ENCODE measurements around the gene CEP95.

Gene CEP95

DNA sequence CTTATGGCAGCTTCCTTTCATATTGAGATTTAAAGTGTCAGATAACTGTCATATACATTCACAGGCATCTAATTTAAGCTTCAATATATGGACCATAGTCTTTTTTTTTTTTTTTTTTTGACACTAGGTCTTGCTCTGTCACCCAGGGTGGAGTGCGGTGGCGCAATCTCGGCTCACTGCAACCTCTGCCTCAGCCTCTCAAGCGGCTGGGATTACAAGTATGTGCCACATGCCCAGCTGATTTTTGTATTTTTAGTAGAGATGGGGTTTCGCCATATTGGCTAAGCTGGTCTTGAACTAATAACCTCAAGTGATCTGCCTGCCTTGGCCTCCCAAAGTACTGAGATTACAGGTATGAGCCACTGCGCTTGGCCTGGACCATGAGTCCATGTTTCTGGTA lies 13.6 kb downstream of the CEP95 start:
- H3K4me3 ChIP-seq (ENCODE audit: low read depth, low read length): no peak overlapping the region
- H3K27me3 ChIP-seq (ENCODE audit: control insufficient read depth, insufficient read depth, low read length): no peaks in the 10 kb centered on the region
- H3K9me3 ChIP-seq (ENCODE audit: control insufficient read depth, insufficient read depth, low read depth, low read length): no peaks in the 10 kb centered on the region
- H3K4me1 ChIP-seq (ENCODE audit: control insufficient read depth, insufficient read depth, low read length): no peaks in the 10 kb centered on the region
- H3K27ac ChIP-seq (ENCODE audit: low read depth, low read length): no peak overlapping the region
- no peak overlapping the region for H3K9ac ChIP-seq (ENCODE audit: low read length)
- peaks cover 98% of the 10 kb centered on the region for H3K36me3 ChIP-seq (ENCODE audit: control insufficient read depth, insufficient read depth, low read length)

DNA sequence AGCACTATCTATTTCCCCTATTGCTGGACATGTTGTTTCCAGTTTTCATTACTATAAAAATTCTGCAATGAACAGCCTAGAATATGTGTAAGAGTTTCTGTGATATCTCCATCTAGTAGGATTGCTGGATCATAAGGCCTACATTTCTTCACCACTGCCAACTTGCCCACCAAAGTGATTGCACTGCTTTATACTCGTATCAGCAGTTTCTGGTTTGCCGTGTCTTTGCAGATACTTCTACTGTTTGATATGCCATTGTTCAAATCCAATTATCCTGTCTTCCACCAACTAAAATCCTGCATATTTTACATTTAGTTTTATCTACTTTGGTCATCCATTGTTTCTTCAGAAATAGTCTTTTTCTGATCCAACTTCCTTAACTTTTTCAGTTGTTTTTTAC lies 21.1 kb downstream of the CEP95 start:
- Histone ChIP-seq H3K9me3 (ENCODE audit: control insufficient read depth, insufficient read depth, low read depth, low read length) (no peaks in the 10 kb centered on the region), H3K4me1 (ENCODE audit: control insufficient read depth, insufficient read depth, low read length) (no peaks in the 10 kb centered on the region), H3K9ac (ENCODE audit: low read length) (no peak overlapping the region), H3K27ac (ENCODE audit: low read depth, low read length) (no peak overlapping the region), H3K4me3 (ENCODE audit: low read depth, low read length) (no peak overlapping the region), H3K27me3 (ENCODE audit: control insufficient read depth, insufficient read depth, low read length) (no peaks in the 10 kb centered on the region), H3K36me3 (ENCODE audit: control insufficient read depth, insufficient read depth, low read length) (peaks cover 98% of the 10 kb centered on the region)

DNA sequence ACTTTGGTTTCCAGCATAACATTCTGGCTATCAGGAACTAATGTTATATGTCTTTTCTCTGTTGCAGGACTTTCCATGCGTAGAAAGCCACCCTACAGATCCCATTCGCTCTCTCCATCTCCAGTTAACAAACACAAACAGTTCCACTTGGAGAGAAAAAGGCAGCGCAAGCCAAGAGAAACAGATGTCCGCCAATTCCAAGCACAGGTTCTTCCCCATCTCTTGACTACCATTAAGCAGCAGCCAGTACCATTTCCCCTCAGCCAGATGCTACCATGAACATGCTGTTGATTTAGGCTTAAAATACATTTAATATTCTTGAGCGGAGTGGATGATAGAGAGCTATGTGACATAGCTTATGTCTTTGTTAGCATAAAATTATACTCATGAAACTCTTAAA lies 22.4 kb downstream of the CEP95 start:
- H3K27me3 ChIP-seq (ENCODE audit: control insufficient read depth, insufficient read depth, low read length): no peaks in the 10 kb centered on the region
- H3K27ac ChIP-seq (ENCODE audit: low read depth, low read length): no peak overlapping the region
- no peaks in the 10 kb centered on the region for H3K9me3 ChIP-seq (ENCODE audit: control insufficient read depth, insufficient read depth, low read depth, low read length)
- no peaks in the 10 kb centered on the region for H3K4me1 ChIP-seq (ENCODE audit: control insufficient read depth, insufficient read depth, low read length)
- no peak overlapping the region for H3K4me3 ChIP-seq (ENCODE audit: low read depth, low read length)
- no peak overlapping the region for H3K9ac ChIP-seq (ENCODE audit: low read length)
- H3K36me3 ChIP-seq (ENCODE audit: control insufficient read depth, insufficient read depth, low read length): peaks cover 98% of the 10 kb centered on the region

DNA sequence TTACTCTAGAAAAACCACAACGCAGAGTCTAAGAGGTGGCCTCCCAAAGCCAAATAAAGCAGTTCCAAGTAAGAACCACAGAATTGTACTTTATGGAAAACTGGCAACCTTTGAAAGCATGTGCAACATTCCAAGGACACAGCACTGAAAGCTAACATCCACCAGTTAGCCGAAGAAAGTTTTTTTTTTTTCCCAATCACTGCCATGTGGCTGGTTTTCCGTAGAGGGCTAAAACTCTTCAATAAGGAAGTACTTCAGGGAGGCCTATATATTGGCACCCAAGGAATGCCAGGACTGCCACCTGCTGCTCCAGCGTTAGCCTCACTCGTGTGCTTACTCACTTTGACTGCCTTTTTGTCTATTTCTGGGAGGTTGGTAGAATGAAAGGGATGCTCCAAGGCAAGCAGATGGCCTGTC lies 25.2 kb downstream of the CEP95 start:
- Histone ChIP-seq H3K9ac (ENCODE audit: low read length) (no peak overlapping the region), H3K4me3 (ENCODE audit: low read depth, low read length) (no peak overlapping the region), H3K27ac (ENCODE audit: low read depth, low read length) (no peak overlapping the region), H3K36me3 (ENCODE audit: control insufficient read depth, insufficient read depth, low read length) (peaks cover 99% of the 10 kb centered on the region), H3K4me1 (ENCODE audit: control insufficient read depth, insufficient read depth, low read length) (no peaks in the 10 kb centered on the region), H3K9me3 (ENCODE audit: control insufficient read depth, insufficient read depth, low read depth, low read length) (no peaks in the 10 kb centered on the region), H3K27me3 (ENCODE audit: control insufficient read depth, insufficient read depth, low read length) (no peaks in the 10 kb centered on the region)

GRCh38 chr17:64532409-64532808 lies 25.6 kb downstream of the CEP95 start:
- Histone ChIP-seq H3K27ac (ENCODE audit: low read depth, low read length) (no peak overlapping the region), H3K36me3 (ENCODE audit: control insufficient read depth, insufficient read depth, low read length) (peaks cover 99% of the 10 kb centered on the region)

GRCh38 chr17:64533784-64534183 lies 27.0 kb downstream of the CEP95 start:
- Histone ChIP-seq H3K4me1 (ENCODE audit: control insufficient read depth, insufficient read depth, low read length) (no peaks in the 10 kb centered on the region), H3K9ac (ENCODE audit: low read length) (no peak overlapping the region), H3K36me3 (ENCODE audit: control insufficient read depth, insufficient read depth, low read length) (peaks cover 100% of the 10 kb centered on the region), H3K4me3 (ENCODE audit: low read depth, low read length) (no peak overlapping the region), H3K27ac (ENCODE audit: low read depth, low read length) (no peak overlapping the region), H3K27me3 (ENCODE audit: control insufficient read depth, insufficient read depth, low read length) (no peaks in the 10 kb centered on the region), H3K9me3 (ENCODE audit: control insufficient read depth, insufficient read depth, low read depth, low read length) (no peaks in the 10 kb centered on the region)

More at GRCh38 chr17:64532409-64532808, 25.6 kb downstream of the CEP95 start:
- Histone ChIP-seq H3K4me1 (ENCODE audit: control insufficient read depth, insufficient read depth, low read length) (no peaks in the 10 kb centered on the region), H3K9ac (ENCODE audit: low read length) (no peak overlapping the region), H3K27me3 (ENCODE audit: control insufficient read depth, insufficient read depth, low read length) (no peaks in the 10 kb centered on the region), H3K4me3 (ENCODE audit: low read depth, low read length) (no peak overlapping the region), H3K9me3 (ENCODE audit: control insufficient read depth, insufficient read depth, low read depth, low read length) (no peaks in the 10 kb centered on the region)

DNA sequence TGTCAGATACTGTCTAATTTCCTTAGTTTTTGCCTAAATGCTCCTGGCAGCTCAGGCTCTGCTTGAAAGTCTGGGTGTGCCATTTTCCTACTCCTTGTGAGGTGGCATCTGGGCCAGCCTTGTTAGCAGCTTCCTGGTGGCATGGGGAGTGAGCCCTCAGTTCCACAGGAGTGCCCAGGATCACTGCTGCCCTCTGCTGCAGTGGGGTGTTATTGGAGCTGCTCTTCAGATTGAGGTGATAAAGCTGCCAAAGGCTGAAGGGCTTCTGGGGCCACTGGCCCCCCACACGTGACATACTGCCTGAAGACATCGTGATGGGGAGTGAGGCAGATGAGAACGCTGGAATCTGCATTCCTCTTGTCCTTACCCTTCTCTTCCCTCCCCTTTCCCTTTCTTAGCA lies 27.4 kb downstream of the CEP95 start:
- Histone ChIP-seq H3K9ac (ENCODE audit: low read length) (no peak overlapping the region), H3K27ac (ENCODE audit: low read depth, low read length) (no peak overlapping the region), H3K4me3 (ENCODE audit: low read depth, low read length) (no peak overlapping the region), H3K4me1 (ENCODE audit: control insufficient read depth, insufficient read depth, low read length) (no peaks in the 10 kb centered on the region), H3K9me3 (ENCODE audit: control insufficient read depth, insufficient read depth, low read depth, low read length) (no peaks in the 10 kb centered on the region), H3K27me3 (ENCODE audit: control insufficient read depth, insufficient read depth, low read length) (no peaks in the 10 kb centered on the region), H3K36me3 (ENCODE audit: control insufficient read depth, insufficient read depth, low read length) (peaks cover 100% of the 10 kb centered on the region)

GRCh38 chr17:64535357-64535756 lies 28.6 kb downstream of the CEP95 start:
- H3K27ac ChIP-seq (ENCODE audit: low read depth, low read length): no peak overlapping the region
- H3K9ac ChIP-seq (ENCODE audit: low read length): no peak overlapping the region
- H3K9me3 ChIP-seq (ENCODE audit: control insufficient read depth, insufficient read depth, low read depth, low read length): no peaks in the 10 kb centered on the region
- no peaks in the 10 kb centered on the region for H3K4me1 ChIP-seq (ENCODE audit: control insufficient read depth, insufficient read depth, low read length)
- H3K4me3 ChIP-seq (ENCODE audit: low read depth, low read length): no peak overlapping the region
- H3K36me3 ChIP-seq (ENCODE audit: control insufficient read depth, insufficient read depth, low read length): peaks cover 96% of the 10 kb centered on the region
- H3K27me3 ChIP-seq (ENCODE audit: control insufficient read depth, insufficient read depth, low read length): no peaks in the 10 kb centered on the region

GRCh38 chr17:64536913-64537312 lies 30.1 kb downstream of the CEP95 start:
- Histone ChIP-seq H3K9me3 (ENCODE audit: control insufficient read depth, insufficient read depth, low read depth, low read length) (no peaks in the 10 kb centered on the region), H3K27ac (ENCODE audit: low read depth, low read length) (no peak overlapping the region), H3K4me3 (ENCODE audit: low read depth, low read length) (no peak overlapping the region), H3K4me1 (ENCODE audit: control insufficient read depth, insufficient read depth, low read length) (no peaks in the 10 kb centered on the region), H3K36me3 (ENCODE audit: control insufficient read depth, insufficient read depth, low read length) (peaks cover 83% of the 10 kb centered on the region), H3K9ac (ENCODE audit: low read length) (no peak overlapping the region), H3K27me3 (ENCODE audit: control insufficient read depth, insufficient read depth, low read length) (no peaks in the 10 kb centered on the region)

DNA sequence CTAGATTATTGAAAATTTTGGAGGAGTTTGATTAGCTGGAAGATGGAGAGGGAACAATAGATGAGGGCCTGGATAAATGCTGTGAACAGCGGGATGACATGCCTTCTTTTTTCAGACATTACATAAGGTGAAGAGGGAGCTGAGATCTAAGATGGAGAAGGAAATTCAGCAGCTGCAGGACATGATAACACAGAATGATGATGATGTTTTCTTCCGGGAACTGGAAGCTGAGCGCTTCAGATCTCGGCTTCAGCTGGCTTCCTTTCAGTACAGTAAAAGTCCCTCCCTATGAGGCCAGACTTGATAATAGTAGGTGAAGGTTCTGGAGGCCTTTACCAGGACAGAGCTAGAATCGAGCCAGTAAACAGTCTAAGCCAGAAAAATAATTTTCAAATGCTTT lies 30.7 kb downstream of the CEP95 start:
- no peaks in the 10 kb centered on the region for H3K9me3 ChIP-seq (ENCODE audit: control insufficient read depth, insufficient read depth, low read depth, low read length)
- no peak overlapping the region for H3K27ac ChIP-seq (ENCODE audit: low read depth, low read length)
- H3K4me1 ChIP-seq (ENCODE audit: control insufficient read depth, insufficient read depth, low read length): no peaks in the 10 kb centered on the region
- H3K27me3 ChIP-seq (ENCODE audit: control insufficient read depth, insufficient read depth, low read length): no peaks in the 10 kb centered on the region
- H3K9ac ChIP-seq (ENCODE audit: low read length): no peak overlapping the region
- H3K4me3 ChIP-seq (ENCODE audit: low read depth, low read length): no peak overlapping the region
- H3K36me3 ChIP-seq (ENCODE audit: control insufficient read depth, insufficient read depth, low read length): peaks cover 80% of the 10 kb centered on the region

DNA sequence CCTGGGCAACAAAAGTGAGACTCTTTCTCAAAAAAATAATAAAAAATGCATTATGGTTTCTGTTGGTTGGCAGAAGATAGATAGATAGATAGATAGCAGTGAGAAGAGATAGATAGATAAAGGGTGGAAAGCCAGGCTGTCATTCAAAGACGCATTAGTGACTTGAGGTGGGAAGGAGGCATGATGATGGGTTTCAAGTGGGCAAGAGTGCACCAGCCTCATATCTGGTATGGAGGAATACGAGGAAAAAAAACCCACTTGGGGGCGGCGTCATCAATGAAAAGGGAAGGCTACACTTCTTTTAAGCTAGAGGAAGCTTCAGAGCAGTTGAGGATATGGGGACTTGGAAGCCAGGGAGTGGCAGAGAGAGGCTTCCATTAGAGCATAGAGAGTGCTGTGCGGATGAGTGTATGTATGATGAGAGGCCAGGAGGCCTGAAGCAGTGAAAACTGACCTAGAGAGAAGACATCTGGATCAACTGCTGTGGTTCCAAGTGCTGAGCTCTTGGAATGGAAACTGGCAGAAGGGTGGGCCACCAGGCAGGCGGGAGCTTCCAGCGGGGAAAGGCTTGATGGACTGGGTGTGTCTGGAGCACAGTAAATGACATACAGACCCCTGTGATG lies 31.8 kb downstream of the CEP95 start:
- Histone ChIP-seq H3K27me3 (ENCODE audit: control insufficient read depth, insufficient read depth, low read length) (no peaks in the 10 kb centered on the region), H3K4me1 (ENCODE audit: control insufficient read depth, insufficient read depth, low read length) (no peaks in the 10 kb centered on the region), H3K4me3 (ENCODE audit: low read depth, low read length) (no peak overlapping the region), H3K27ac (ENCODE audit: low read depth, low read length) (no peak overlapping the region), H3K36me3 (ENCODE audit: control insufficient read depth, insufficient read depth, low read length) (peaks cover 71% of the 10 kb centered on the region), H3K9ac (ENCODE audit: low read length) (no peak overlapping the region), H3K9me3 (ENCODE audit: control insufficient read depth, insufficient read depth, low read depth, low read length) (no peaks in the 10 kb centered on the region)
